HG03565 (cell line): ENCODE measurements around the gene CYBRD1.
"Not testable (repeated sequence)": the region's sequence is repeated elsewhere in the genome, so short reads cannot be mapped to it uniquely, and the experiment has no call there.

Experiments used
- ATAC-seq: cut with Tn5 transposase; IDR thresholded peaks from one replicate; pipeline ENCODE4 v1.9.1; 2021; ENCODE audit warnings: mild to moderate bottlenecking, moderate library complexity; ENCODE audit not compliant: unreplicated experiment

CYBRD1 gene

DNA sequence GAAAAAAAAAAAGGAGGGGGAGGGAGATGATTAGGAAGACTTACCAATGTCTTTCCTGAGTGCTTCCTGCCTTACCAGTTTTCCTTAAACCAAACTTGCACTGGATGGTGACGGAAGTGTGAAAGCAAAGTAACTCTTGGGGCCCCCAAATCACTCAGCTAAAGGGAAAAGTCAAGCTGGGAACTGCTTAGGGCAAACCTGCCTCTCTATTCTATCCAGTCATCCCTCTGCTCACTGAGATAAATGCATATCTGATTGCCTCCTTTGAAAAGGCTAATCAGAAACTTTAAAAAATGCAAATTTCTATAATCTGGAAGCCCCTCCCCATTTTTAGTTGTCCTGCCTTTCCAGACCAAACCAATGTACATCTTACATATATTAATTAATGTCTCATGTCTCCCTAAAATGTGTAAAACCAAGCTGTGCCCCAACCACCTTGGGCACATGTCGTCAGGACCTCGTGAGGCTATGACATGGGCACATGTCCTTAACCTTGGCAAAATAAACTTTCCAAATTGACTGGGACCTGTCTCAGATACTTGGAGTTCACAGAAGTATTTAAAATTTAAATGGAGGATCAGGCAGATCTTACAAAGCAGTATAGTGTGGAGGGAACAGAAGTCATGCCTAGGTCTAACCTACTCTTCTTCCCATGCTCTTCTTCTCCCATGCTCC is 7.2 kb upstream of the CYBRD1 start:
- no peak for ATAC-seq

DNA sequence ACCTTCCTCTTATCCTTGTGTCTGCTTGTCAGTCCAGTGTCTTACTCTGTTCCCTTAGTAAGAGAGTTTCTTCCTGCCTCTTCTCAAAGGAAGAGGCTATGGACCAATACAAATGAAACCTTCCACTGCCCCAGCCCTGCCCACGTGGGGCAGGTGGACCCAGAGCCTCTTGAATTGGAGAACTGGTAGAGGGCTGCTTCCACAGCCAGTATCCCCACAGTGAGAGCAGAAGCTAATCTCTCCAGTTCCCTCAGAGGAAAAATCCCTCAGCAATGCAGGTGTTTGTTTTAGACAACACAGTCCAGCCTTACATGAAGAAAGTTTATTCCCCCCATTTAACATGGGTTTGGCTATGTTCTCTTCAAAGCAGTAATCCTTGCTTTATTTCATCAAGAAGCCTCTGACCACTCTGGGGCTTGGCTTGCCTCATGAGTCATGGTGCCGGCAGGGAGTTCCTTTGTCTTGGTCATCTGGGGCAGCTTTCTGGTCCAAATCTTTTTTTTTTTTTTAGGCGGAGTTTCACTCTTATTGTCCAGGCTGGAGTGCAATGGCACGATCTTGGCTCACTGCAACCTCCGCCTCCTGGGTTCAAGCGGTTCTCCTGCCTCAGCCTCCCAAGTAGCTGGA is 6.5 kb upstream of the CYBRD1 start:
- ATAC-seq: no peak

DNA sequence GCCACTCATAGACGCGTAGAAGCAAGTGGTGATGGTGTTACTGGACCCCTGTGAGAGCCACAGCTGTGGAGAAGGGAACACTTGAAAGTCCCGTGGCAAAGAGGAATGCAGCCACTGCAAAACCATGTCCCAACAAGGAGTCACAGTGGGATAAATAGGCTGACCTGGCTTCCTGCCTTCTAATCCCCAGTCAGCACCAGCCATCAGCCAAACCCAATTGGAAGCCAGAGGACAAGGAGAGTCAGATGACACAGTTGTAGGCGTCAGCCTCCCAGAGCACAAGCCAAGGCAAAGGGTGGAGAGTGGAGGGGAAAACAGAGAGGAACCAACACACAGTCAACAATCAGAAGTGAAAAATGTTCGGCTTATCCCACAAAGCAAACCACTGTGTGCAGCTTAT is 5.5 kb upstream of the CYBRD1 start:
- ATAC-seq: no peak

DNA sequence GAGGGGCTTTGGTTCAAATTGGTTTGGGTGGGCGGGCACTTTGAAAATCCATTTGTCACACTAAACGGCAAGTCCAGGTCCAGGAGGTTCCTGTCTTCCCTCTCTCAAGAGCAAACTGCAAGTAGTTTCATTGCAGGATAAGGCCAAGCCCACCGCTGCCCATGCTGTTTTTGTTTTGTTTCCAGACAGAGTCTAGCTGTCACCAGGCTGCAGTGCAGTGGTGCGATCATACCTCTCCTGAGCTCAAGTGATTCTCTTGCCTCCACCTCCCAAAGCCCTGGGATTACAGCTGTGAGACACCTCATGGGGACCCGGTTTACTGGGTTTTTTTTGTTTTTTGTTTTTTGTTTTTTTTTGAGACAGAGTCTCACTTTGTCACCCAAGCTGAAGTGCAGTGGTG is 1.8 kb upstream of the CYBRD1 start:
- ATAC-seq: no peak

- no peak for ATAC-seq
These were observed 768 bp upstream of the CYBRD1 start for GRCh38 chr2:171521361-171522051.

- no peak for ATAC-seq
These were observed 464 bp downstream of the CYBRD1 start for GRCh38 chr2:171522788-171523087.

DNA sequence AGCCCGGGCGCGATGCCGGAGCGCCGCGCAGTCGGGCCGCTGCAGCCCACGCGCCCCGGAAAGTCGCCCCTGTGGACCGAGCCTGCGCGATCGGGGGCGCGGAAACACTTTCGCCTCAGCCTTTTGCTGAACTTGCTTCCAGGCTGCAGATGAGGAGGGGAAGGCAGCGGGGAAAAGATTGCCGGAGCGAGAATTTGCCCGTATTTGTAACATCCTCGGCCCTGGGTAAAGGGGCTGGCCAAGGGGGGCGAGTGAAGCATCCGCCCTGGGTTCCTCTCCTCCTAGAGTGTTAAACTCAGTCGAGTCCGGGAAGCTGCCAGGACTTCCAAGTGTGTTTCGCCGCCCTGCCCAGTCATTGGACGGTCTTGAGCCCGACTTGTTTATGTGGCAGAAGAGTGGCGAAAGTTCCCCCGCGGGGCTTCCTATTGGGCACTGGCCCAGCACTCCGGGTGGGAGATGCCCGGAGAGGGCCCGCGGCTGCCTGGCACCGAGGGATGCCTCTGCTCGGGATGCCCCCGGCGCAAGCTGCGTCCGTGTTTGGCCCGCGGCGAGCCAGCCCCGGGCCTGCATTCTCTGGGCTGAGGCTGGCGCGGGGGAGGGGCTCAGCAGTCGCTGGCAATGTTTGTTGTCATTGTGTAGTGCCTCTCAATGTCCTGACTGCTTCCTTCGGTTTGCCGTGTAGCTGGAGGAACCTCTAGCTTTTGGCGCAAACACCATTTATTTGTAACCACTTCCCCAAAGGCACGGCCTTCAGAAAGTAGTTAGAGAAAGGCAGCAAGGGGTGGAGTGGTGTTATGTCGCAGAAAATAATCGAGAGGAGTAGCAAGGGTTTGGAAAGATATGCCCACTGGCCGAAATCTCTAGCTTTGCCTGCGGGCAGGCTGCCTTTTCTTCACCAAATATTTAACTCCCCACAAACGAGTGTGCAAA is 1.1 kb downstream of the CYBRD1 start:
- no peak for ATAC-seq

DNA sequence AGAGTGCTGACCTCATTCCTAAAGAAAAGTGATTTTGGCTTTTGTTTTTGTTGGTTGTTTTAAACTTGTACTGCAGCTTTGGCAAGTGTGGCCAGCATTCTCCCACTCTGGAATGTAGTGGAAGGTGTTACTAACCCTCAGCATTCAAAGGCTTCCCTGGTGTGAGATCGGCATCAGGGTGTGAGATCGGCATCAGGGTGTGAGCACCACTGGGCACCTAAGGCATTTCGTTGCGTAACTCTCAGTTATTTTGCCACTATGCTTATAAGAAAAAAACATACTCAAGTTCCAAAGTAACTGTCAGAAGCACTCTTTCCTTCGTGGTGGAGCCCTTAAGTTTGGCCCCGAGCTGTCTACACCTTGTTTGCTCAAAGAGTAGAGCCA is 1.7 kb downstream of the CYBRD1 start:
- ATAC-seq: no peak

DNA sequence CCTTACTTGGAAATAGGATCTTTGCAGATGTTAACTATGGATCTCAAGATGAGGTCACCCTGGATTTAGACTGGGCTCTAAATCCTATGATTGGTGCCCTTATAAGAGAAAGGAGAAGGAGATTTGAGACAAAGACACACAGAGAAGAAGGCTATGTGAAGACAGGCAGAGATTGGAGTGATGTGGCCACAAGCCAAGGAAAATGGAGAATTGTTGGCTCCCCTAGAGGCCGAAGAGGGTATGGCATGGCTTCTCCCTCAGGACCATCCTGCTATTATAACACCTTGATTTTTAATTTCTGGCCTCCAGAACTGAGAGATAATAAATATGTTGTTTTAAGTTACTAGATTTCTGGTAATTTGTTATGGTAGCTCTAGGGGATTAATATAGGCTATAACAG is 7.6 kb downstream of the CYBRD1 start:
- ATAC-seq: no peak

DNA sequence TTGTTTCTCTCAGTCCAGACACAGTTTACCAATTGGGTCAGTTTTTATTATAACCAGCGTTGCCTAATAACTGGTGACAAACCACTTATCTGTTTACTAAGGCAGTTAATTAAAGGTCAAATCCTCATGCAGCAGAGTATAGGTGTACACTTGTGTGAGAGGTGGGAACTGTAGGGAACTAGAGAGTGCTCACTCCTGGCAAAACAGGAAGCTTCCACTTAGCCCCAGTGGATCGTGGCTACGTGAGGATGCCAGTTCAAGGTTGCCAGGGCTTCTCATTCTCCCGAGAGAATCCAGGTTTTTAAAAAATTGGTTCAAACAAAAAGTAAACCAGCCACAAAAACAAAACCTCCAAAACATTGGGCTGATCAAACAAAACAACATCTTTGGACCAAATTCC is 8.1 kb downstream of the CYBRD1 start:
- no peak for ATAC-seq

- not testable (repeated sequence) for ATAC-seq
These were observed 8.6 kb downstream of the CYBRD1 start for GRCh38 chr2:171530859-171531258.

GRCh38 chr2:171531291-171531690 is 9.0 kb downstream of the CYBRD1 start:
- no peak for ATAC-seq

GRCh38 chr2:171531836-171532450 is 9.7 kb downstream of the CYBRD1 start:
- no peak for ATAC-seq

DNA sequence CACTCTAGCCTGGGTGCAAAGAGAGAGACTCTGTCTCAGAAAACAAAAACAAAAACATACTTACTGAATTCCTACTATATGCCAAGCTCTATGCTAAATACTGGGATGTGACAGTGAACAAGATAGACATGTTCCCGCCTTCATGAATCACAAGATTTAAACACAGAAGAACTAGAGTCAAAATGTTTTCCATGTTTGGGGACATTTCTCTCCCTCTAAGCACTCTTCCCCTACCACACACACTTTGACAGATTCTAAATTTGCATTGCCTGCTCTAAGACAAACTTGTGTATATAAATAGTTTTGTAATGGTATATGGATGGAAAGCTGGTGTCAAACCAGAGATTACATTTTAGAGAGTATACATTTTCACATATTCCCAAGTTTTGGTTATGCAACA is 11.1 kb downstream of the CYBRD1 start:
- no peak for ATAC-seq

- not testable (repeated sequence) for ATAC-seq
These were observed 13.3 kb downstream of the CYBRD1 start for GRCh38 chr2:171535528-171535927.

- no peak for ATAC-seq
These were observed 18.2 kb downstream of the CYBRD1 start for GRCh38 chr2:171540437-171540836.

DNA sequence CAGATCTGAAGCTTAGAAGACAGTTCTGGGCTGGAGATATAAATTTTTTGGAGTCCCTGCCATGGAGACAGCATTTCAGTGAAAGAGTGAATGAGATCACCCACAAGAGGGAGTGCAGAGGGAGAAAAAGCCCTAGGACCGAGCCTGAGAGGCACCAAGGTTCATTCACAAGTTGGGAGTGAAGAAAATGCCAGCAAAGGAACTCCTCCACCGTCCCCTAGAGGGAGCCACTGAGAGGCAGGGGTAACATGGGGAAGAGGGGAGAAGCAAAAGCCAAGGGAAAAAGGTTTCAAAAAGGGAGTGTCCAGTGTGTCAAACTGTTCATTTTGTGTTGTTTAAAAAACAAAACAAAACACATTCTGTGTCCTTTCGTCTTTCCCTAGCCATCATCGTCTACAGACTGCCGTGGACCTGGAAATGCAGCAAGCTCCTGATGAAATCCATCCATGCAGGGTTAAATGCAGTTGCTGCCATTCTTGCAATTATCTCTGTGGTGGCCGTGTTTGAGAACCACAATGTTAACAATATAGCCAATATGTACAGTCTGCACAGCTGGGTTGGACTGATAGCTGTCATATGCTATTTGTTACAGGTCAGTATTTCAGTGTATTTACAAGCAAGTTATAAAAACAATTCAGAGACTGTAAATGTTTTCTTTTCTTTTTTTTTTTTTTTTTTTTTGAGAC is 19.1 kb downstream of the CYBRD1 start:
- ATAC-seq: no peak

GRCh38 chr2:171545086-171545485 is 22.8 kb downstream of the CYBRD1 start:
- no peak for ATAC-seq

DNA sequence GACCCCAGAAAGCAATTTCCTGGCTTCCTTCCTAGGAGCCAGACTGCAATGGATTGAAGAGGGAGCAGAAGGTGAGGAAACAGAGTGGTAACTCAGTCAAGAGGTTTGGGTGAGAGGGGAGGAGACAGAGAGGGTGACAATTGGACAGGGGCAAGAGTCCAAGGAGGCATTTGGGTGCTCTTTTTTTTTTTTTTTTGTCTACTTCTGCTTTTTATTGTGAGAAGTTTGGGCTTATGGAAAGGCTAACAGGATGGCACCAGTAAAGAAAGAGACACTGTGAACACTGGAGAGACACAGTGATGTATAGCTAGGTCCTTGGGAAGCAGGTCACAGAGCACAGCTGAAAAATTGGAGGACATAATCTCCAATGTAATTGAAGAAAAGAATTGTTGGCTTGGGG is 25.0 kb downstream of the CYBRD1 start:
- ATAC-seq: no peak

- no peak for ATAC-seq
These were observed 25.4 kb downstream of the CYBRD1 start for GRCh38 chr2:171547720-171548119.
